B cell (primary cell): ENCODE measurements around the gene FAM234A. TPM values are rescaled to one million over a fixed set of nuclear protein-coding genes. Genes with fewer than 3 reads are reported as not detected.

Experiments used
- ATAC-seq: fragments of 200-7000 bp; cut with Tn5 transposase; one replicate; pipeline ENCODE4 v1.10.0; 2021; ENCODE audit warnings: low read depth, mild to moderate bottlenecking, moderate number of reproducible peaks, moderate library complexity
- CTCF ChIA-PET: fragments of 350-600 bp; sonication (Branson Sonifier 250); formaldehyde crosslinking; loops from one replicate; lab custom pipeline; 2021; ENCODE audit warnings: antibody characterized with exemption, inconsistent platforms; lab: Charles Lee
- POLR2A ChIA-PET: fragments of 350-600 bp; sonication (Branson Sonifier 250); formaldehyde crosslinking; loops from one replicate; lab custom pipeline; 2021; ENCODE audit warnings: antibody characterized with exemption; lab: Charles Lee
- DNase-seq: peaks from one replicate; pipeline ENCODE4 v3.0.0; 2013
- H2AFZ ChIP-seq: 2 replicates; pipeline ENCODE4 v1.6.1; 2012; ENCODE audit warnings: mild to moderate bottlenecking, low read depth, low read length; ENCODE audit not compliant: insufficient read depth, poor library complexity, severe bottlenecking
- H3K27ac ChIP-seq, 2 donors: 1 replicate in 1 of 2; 2 replicates in 1 of 2; pipeline ENCODE4 v1.5.1; 2012 to 2013; ENCODE audit warnings: low read length in 2 of 2, mild to moderate bottlenecking in 2 of 2, moderate library complexity in 1 of 2
- H3K27me3 ChIP-seq, 4 experiments: fragments of 200-600 bp in 1 of 4; sonication (generic) in 1 of 4; replicated peaks in 1 of 4; 1 replicate in 2 of 4; 2 replicates in 2 of 4; pipeline versions ENCODE4 v1.6.1 to v1.7.0; 2013 to 2016; ENCODE audit warnings: low read length in 3 of 4, mild to moderate bottlenecking in 2 of 4, mixed read lengths in 1 of 4, moderate library complexity in 1 of 4; ENCODE audit not compliant: insufficient read depth in 4 of 4, control insufficient read depth in 3 of 4; ENCODE audit errors: control extremely low read depth in 1 of 4
- H3K36me3 ChIP-seq, 2 experiments: replicated peaks in 1 of 2; 1 replicate in 1 of 2; 2 replicates in 1 of 2; pipeline versions ENCODE4 v1.6.1 to v1.7.1; 2013; ENCODE audit warnings: low read length in 1 of 2; ENCODE audit not compliant: insufficient read depth in 2 of 2, control insufficient read depth in 1 of 2; ENCODE audit errors: control extremely low read depth in 1 of 2, extremely low read depth in 1 of 2
- H3K4me1 ChIP-seq, 2 donors: fragments of 200-600 bp in 1 of 2; sonication (generic) in 1 of 2; 1 replicate in 1 of 2; 2 replicates in 1 of 2; pipeline versions ENCODE4 v1.5.1 to v1.6.1; 2013 to 2017; ENCODE audit warnings: low read length in 2 of 2; ENCODE audit not compliant: control insufficient read depth in 2 of 2, insufficient read depth in 2 of 2
- H3K4me2 ChIP-seq: replicated peaks from 2 replicates; pipeline ENCODE3; 2012; ENCODE audit warnings: mild to moderate bottlenecking, low read depth, low read length; ENCODE audit not compliant: poor library complexity, severe bottlenecking
- H3K4me3 ChIP-seq, 5 experiments: fragments of 200-600 bp in 1 of 5; sonication (generic) in 1 of 5; 1 replicate in 3 of 5; 2 replicates in 2 of 5; pipeline versions ENCODE4 v1.5.1 to v1.7.0; 2011 to 2016; ENCODE audit warnings: low read length in 4 of 5, mild to moderate bottlenecking in 4 of 5, low read depth in 2 of 5, control low read depth in 1 of 5, moderate library complexity in 1 of 5; ENCODE audit not compliant: insufficient read depth in 1 of 5; ENCODE audit errors: control extremely low read depth in 1 of 5, extremely low read depth in 1 of 5
- H3K79me2 ChIP-seq: fragments of 200-600 bp; sonication (generic); one replicate; pipeline ENCODE4 v1.6.0; 2016; ENCODE audit warnings: low read length; ENCODE audit not compliant: control insufficient read depth, insufficient read depth
- H3K9ac ChIP-seq: fragments of 200-600 bp; sonication (generic); 2 replicates; pipeline ENCODE4 v1.6.1; 2017; ENCODE audit warnings: mild to moderate bottlenecking, low read length, moderate library complexity
- H3K9me3 ChIP-seq, 3 donors: one replicate each; pipeline versions ENCODE4 v1.6.1 to v1.7.1; 2013; ENCODE audit warnings: low read length in 2 of 3; ENCODE audit not compliant: control insufficient read depth in 2 of 3, insufficient read depth in 1 of 3; ENCODE audit errors: control extremely low read depth in 1 of 3
- H4K20me1 ChIP-seq: 2 replicates; pipeline ENCODE4 v1.6.0; 2012; ENCODE audit warnings: mild to moderate bottlenecking, low read length; ENCODE audit not compliant: insufficient read depth, control insufficient read depth, poor library complexity, severe bottlenecking
- H3K27ac Mint-ChIP-seq: one replicate; pipeline ENCODE4 v1.8.0; 2021; ENCODE audit warnings: mixed read lengths
- H3K27me3 Mint-ChIP-seq: one replicate; pipeline ENCODE4 v1.8.0; 2021; ENCODE audit warnings: mixed read lengths
- H3K4me1 Mint-ChIP-seq: one replicate; pipeline ENCODE4 v1.8.0; 2021; ENCODE audit warnings: mixed read lengths
- H3K4me3 Mint-ChIP-seq: one replicate; pipeline ENCODE4 v1.8.0; 2021; ENCODE audit warnings: mixed read lengths
- H3K9me3 Mint-ChIP-seq: one replicate; pipeline ENCODE4 v1.8.0; 2022; ENCODE audit warnings: mixed read lengths; ENCODE audit not compliant: insufficient read depth
- CTCF ChIP-seq: fragments of 200-600 bp; IDR thresholded peaks from one replicate; pipeline ENCODE4 v1.8.0; 2022; ENCODE audit warnings: antibody characterized with exemption, mild to moderate bottlenecking
- EZH2 ChIP-seq: IDR thresholded peaks from 2 replicates; pipeline ENCODE4 v1.6.1; 2012; ENCODE audit warnings: borderline replicate concordance, low read depth, mild to moderate bottlenecking, moderate library complexity, low read length; ENCODE audit not compliant: insufficient read depth, poor library complexity, severe bottlenecking
- WGBS: methylation state at CpG from one replicate; pipeline ENCODE4 v1.1.5; 2013; ENCODE audit warnings: missing lambda C conversion rate; ENCODE audit not compliant: insufficient coverage; 5-methylcytosine and 5-hydroxymethylcytosine counted together
- intact Hi-C: fragments of 100-400 bp; cut with micrococcal nuclease; formaldehyde crosslinking; loops from one replicate; pipeline ENCODE4 v1.10.0; 2022
- polyA plus RNA-seq: library from polyadenylated mRNA; depleted of rRNA; stranded (reverse); fragments of >200 nt; gene quantifications from 2 replicates; pipeline ENCODE4 v1.2.3, GENCODE V29; 2012
- total RNA-seq, 2 donors: library from RNA; stranded (reverse); fragments of 120-200 nt in 1 of 2; gene quantifications; 1 replicate in 1 of 2; 2 replicates in 1 of 2; pipeline versions ENCODE4 v1.2.3 to v1.2.4, GENCODE V29; 2013 to 2022

Gene FAM234A
- total and polyA plus RNA-seq, 2 donors (not counting 1 experiment from before 2014, with no cell fraction given): 35.1 to 42.9 TPM

- Mint-ChIP-seq H3K4me3 (no peak overlapping the region), H3K27me3 (no peaks in the 10 kb centered on the region), H3K9me3 (no peaks in the 10 kb centered on the region), H3K27ac (no peak overlapping the region), H3K4me1 (peaks cover 15% of the 10 kb centered on the region)
- H3K4me2 ChIP-seq: no peak overlapping the region
- 89% methylated on average over 3 of the region's 4 CpGs for whole genome bisulfite sequencing
- no peak for TF ChIP-seq EZH2
- no peak for TF ChIP-seq CTCF
- no peak overlapping the region for H2AFZ ChIP-seq
- H3K79me2 ChIP-seq: peaks cover 60% of the 10 kb centered on the region
- H3K9me3 ChIP-seq: no peaks in the 10 kb centered on the region
- DNase-seq: no peak
- ATAC-seq: no peak
- peaks cover 0 to 3% of the 10 kb centered on the region in 2 donors for H3K4me1 ChIP-seq
- ChIA-PET CTCF (interaction anchor here (0.7 kb wide), 1 partner anchor 909 kb away, joined by 4 read pairs; no protein-coding TSS in a partner anchor), POLR2A (no interaction called here)
- no peak overlapping the region for H3K4me3 ChIP-seq
- H4K20me1 ChIP-seq: peaks cover 24% of the 10 kb centered on the region
- intact Hi-C loops: no loop called here
- H3K9ac ChIP-seq: no peak overlapping the region
- no peaks in the 10 kb centered on the region for H3K36me3 ChIP-seq
- H3K27ac ChIP-seq: no peak overlapping the region
- no peaks in the 10 kb centered on the region for H3K27me3 ChIP-seq
These were observed 8.7 kb downstream of the FAM234A start for GRCh38 chr16:243348-243747.

- no peak overlapping the region for H2AFZ ChIP-seq
- intact Hi-C loops: no loop called here
- no peaks in the 10 kb centered on the region for H3K27me3 ChIP-seq
- H3K36me3 ChIP-seq: peaks cover 0 to 4% of the 10 kb centered on the region in 2 experiments
- DNase-seq (no peak), ATAC-seq (no peak)
- no peak overlapping the region for H3K27ac ChIP-seq
- Mint-ChIP-seq H3K27ac (no peak overlapping the region), H3K27me3 (no peaks in the 10 kb centered on the region), H3K4me1 (peaks cover 8% of the 10 kb centered on the region), H3K9me3 (no peaks in the 10 kb centered on the region), H3K4me3 (no peak overlapping the region)
- no peaks in the 10 kb centered on the region for H3K9me3 ChIP-seq
- H3K4me2 ChIP-seq: no peak overlapping the region
- no peak for TF ChIP-seq EZH2
- no peak for TF ChIP-seq CTCF
- H3K4me3 ChIP-seq: no peak overlapping the region
- no peak overlapping the region for H3K9ac ChIP-seq
- H4K20me1 ChIP-seq: peaks cover 17% of the 10 kb centered on the region
- CTCF ChIA-PET: interaction anchor here (1.0 kb wide), 1 partner anchor 10 kb away, joined by 3 read pairs; no protein-coding TSS in a partner anchor
- H3K4me1 ChIP-seq: peaks cover 0 to 3% of the 10 kb centered on the region in 2 donors
- POLR2A ChIA-PET: no interaction called here
- peaks cover 66% of the 10 kb centered on the region for H3K79me2 ChIP-seq
- 100% methylated on average over 7 of the region's 9 CpGs for WGBS
These were observed 10.5 kb downstream of the FAM234A start for GRCh38 chr16:245105-245504.
